Raji (cell line): Measurements from ENCODE around the gene GTF3C5.

ENCODE experiments used
- POLR2A ChIP-seq: IDR thresholded peaks from 2 replicates; pipeline ENCODE4 v1.6.1; 2011; ENCODE audit warnings: low read depth, low read length, control low read depth; ENCODE audit not compliant: insufficient read depth

The GTF3C5 gene

GRCh38 chr9:132991351-132992300, 39.2 kb upstream of the GTF3C5 start:
- TF ChIP-seq POLR2A = no peak

GRCh38 chr9:132993511-132993939, 37.3 kb upstream of the GTF3C5 start:
- no peak for TF ChIP-seq POLR2A

GRCh38 chr9:132994410-132995120, 36.2 kb upstream of the GTF3C5 start:
- no peak for TF ChIP-seq POLR2A

GRCh38 chr9:132995121-132995420, 35.7 kb upstream of the GTF3C5 start:
- TF ChIP-seq POLR2A = no peak

GRCh38 chr9:132995879-132996278, 34.9 kb upstream of the GTF3C5 start:
- no peak for TF ChIP-seq POLR2A

GRCh38 chr9:132996526-132996925, 34.3 kb upstream of the GTF3C5 start:
- no peak for TF ChIP-seq POLR2A

- TF ChIP-seq POLR2A = no peak
These were observed 33.2 kb upstream of the GTF3C5 start for GRCh38 chr9:132997591-132997990.

GRCh38 chr9:132998831-132999635, 31.8 kb upstream of the GTF3C5 start:
- TF ChIP-seq POLR2A = no peak

- TF ChIP-seq POLR2A = no peak
These were observed 28.4 kb upstream of the GTF3C5 start for GRCh38 chr9:133002147-133003070.

- TF ChIP-seq POLR2A = no peak
These were observed 27.7 kb upstream of the GTF3C5 start for GRCh38 chr9:133003071-133003461.

- TF ChIP-seq POLR2A = no peak
These were observed 27.1 kb upstream of the GTF3C5 start for GRCh38 chr9:133003671-133004090.

- no peak for TF ChIP-seq POLR2A
These were observed 26.5 kb upstream of the GTF3C5 start for GRCh38 chr9:133004091-133004998.

GRCh38 chr9:133004999-133005760, 25.6 kb upstream of the GTF3C5 start:
- TF ChIP-seq POLR2A = no peak
